GM21717 (cell line): ENCODE measurements around the gene OR2A5.
"Not testable (repeated sequence)": the region's sequence is repeated elsewhere in the genome, so short reads cannot be mapped to it uniquely, and the experiment has no call there.

ENCODE experiments used
- ATAC-seq: cut with Tn5 transposase; IDR thresholded peaks from one replicate; pipeline ENCODE4 v1.9.1; 2021; ENCODE audit warnings: mild to moderate bottlenecking, moderate library complexity; ENCODE audit not compliant: unreplicated experiment

Gene OR2A5

DNA sequence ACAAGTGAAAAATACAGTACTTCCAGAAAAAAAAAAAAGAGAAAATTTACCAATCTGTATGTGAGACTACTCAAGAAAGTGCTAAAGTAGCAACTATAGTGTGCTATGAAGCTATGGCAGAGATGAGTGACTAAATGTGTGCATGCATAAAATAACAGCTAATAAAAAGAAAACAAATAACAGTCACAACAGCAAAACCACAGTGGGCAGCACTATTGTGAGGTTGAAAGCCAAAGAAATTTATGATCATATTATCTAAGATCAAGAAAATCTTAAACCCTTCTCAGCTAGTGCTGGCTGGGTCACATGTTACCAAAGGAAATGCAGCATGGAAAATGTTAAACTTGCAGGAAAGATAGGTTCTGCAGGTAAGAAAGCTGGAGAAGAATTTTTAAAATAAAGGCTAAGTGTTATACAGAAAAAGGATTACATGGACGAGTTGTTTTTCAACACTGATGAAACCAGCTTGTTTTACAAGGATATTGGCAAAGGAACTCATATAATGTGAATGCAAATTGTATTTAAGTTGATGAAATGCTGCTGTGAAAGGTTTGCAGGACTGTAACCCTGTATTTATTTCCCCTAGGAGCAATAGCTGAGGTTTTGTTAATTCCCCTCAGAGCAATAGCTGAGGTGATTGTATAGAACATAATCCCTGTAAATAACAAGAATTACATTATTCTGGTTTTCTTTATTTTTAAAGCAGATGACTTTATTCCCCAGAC is 15.6 kb upstream of the OR2A5 start:
- ATAC-seq, result no peak

DNA sequence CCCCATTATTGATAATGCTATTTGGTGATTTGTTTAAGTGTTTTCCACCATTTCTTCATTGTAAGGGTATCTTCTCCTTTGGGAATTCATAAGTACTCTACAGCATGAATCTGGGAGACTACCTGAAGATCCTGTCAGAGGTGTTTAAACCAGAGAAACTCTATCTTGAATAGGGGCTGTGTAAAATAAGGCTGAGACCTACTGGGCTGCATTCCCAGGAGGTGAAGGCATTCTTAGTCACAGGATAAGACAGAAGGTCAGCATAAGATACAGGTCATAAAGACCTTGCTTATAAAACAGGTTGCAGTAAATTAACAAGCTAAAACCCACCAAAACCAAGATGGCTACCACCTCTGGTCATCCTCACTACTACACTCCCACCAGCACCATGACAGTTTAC is 13.4 kb upstream of the OR2A5 start:
- ATAC-seq, result no peak

DNA sequence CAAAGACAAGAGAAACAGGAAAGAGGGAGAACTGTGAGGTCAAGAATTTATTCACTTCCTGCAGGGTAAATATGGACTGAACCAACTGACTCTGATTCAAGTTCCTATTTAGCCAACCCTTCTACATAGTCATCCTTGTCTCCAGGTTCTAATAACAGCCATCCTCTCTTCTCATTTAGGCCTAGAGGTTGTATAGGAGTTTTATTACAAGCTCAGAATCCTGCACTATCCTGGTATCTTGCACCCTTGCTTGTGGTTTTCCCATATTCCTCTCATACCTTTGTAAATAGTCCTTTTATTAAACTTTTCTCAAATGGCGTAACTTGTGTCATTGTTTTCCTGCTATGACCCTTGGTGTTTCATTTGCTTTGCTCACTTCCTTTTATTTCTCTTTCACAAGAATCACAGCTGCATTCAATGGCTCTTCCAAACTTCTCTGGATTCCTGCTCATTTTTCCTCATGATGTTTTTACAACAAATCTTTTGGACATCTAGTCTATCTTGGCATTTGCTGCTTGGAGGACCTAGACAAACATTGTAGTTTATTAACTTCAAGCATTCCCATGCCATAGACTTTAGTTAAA is 12.4 kb upstream of the OR2A5 start:
- ATAC-seq, result no peak

DNA sequence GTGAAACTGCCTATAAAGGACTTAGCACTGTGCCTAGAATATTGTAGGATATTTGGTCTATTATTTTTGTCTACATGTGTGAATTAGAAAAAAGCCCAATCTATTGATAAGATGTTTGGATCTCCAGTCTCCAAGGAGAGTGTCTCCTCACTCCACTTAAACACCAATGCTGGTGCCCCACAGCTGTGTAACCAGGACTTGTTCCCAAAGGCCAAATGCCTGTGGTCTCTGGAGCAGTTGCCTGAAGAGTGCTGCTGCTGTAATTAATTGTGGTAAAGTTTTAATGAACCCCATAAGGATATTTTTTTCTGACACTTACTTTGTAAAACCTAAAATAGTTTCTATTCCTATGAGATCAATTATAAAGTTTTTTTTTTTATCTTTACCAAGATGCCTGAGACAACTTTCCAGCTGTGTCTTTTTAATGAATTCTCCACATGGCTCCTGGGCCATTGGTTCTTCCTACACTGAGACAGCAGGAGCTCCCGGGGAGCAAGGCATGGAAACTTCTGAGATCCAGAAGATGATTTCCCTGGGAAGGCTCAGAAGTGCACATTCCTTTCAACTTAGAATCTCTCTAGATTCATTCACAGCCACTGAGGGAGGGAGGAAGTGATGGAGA is 11.2 kb upstream of the OR2A5 start:
- no peak for ATAC-seq

DNA sequence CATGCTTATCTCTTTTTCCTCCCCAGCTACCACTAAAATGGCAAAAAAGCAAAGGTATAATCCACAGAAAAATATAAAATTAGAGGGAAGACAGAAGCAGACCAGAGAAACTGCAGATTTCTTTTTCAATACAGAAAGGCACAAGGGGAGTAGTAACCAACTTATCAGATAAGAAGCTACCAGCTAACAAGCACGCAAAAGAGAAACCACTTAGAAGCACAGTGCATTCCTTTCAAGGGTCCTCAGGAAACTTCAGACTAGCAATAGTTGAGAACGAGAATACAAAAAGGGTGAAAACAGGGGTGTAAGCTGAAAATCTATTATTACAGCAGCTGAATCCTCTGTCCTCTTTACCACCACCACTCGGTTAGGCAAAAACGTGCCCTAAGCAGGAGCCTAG is 9.9 kb upstream of the OR2A5 start:
- ATAC-seq, result no peak

DNA sequence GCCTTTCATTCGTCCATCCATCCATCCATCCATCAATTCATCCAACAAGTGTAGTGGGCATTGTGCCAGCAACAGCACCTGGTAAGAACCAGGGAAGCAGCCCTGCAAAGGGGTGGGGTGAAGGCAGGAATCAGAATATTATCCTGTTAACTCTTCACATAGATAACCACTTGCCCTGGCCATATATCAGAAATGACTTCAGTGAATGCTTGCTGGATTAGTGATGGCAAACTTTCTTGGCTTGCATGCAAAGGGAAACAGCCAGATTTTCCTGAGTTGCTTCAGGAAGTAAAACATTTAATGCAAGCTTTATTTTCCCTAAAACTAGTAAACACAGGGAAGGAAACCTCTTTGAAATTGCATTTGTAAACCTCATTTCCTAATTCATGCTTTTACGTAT is 743 bp downstream of the OR2A5 start:
- no peak for ATAC-seq

DNA sequence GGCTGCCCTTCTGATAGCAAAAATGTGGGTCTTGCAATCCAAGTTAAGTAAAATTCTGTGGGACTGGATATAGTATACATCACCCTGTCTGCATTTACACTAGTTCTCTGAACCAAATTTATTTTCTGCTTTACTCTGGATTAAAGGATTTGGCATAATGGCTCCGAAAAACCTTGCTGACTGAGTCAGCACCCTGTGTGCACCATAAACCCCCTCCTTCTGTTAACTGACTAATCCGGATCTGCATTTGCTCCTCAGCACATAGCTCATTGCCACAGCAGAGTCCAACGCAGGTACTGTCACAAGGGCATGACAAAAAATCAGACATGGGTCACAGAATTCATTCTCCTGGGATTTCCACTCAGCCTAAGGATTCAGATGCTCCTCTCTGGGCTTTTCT is 1.3 kb downstream of the OR2A5 start:
- ATAC-seq, result no peak

DNA sequence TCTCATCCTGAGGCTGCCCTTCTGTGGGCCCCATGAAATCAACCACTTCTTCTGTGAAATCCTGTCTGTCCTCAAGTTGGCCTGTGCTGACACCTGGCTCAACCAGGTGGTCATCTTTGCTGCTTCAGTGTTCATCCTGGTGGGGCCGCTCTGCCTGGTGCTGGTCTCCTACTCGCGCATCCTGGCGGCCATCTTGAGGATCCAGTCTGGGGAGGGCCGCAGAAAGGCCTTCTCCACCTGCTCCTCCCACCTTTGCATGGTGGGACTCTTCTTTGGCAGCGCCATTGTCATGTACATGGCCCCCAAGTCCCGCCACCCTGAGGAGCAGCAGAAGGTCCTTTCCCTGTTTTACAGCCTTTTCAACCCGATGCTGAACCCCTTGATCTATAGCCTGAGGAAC is 2.1 kb downstream of the OR2A5 start:
- ATAC-seq, result not testable (repeated sequence)

DNA sequence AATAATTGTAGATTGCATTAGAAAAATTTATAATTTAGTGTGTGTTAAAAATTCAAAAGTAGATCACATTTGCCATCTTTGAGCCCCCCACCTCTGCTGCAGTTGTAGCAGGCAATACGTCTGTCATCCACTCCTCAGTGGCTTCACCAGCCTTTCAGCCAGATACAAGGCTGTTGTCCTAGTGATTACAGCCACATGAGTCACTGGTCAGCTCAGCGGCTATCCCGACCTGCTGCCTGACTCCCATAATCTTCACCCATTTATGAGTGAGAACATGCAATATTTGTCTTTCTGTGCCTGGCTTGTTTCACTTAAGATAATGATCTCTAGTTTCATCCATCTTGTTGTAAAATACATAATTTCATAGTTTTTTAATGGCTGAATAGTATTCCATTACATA is 9.2 kb downstream of the OR2A5 start:
- ATAC-seq, result no peak

DNA sequence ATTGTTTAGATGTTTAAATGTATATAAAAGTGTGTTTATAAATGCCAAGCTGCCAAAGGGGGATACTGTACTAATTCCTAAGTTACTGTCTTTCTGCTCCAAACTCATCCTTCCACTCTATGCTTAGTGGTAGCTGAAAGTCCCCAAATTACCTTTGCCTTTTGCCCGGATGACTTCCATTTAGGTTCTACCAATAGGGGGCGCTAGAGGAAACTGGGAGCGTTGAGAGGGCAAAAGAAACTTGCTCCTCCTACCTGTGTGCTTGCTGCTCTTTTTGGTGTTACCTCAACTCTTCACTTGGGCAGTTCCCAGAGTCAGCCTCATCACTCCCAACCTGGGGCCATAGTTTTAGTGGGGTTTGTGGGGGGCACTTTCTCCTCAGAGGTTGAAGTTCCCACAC is 15.0 kb downstream of the OR2A5 start:
- no peak for ATAC-seq

DNA sequence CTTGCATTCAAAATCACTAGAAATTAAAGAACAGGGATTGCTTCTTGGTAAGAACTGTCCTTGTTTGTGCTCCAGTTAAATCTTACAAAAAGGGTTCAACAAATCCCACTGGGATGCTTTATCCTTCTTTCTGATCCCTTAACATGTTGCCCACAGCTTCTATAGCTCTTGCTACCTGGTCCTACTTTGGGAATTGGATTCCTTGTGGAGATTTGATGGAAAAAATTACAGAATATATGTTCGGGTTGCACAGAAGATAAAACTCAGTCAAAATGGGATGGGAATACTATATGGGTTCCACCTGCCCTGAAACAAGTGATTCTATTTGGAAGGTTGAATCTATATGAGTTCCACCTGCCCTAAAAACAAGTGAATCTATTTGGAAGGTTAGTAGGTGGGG is 20.8 kb downstream of the OR2A5 start, which contains the start of gene OR2A25:
Gene OR2A25 (plus strand): TSS at position 301 of the 400 bp plus-strand sequence. CDS start 4,409 bp downstream, outside the sequence.
- ATAC-seq, result no peak

DNA sequence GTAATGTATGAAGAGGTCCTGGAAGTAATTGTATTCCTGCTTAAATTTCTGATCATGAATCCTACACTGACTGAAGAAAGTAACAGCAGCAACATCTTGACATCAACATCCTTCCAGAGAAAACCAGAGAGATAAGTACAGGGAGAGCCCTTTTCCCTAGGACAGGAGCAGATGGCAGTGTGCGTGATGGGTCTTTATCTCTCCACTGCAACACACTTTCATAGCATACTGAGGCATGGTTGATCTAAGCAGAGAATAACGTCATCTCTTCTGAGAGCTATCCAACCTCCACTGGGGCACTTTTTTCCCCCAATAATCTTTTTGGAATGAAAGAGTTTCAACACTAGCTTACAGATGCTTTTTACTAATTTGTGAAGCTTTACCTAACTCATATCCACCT is 21.2 kb downstream of the OR2A5 start:
- ATAC-seq, result no peak

DNA sequence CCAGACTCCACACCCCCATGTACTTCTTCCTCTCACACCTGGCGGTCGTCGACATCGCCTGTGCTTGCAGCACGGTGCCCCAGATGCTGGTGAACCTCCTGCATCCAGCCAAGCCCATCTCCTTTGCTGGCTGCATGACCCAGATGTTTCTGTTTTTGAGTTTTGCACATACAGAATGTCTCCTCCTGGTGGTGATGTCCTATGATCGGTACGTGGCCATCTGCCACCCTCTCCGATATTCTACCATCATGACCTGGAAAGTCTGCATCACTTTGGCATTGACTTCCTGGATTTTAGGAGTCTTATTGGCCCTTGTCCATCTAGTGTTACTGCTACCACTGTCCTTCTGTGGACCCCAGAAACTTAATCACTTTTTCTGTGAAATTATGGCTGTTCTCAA is 25.6 kb downstream of the OR2A5 start:
- no peak for ATAC-seq

DNA sequence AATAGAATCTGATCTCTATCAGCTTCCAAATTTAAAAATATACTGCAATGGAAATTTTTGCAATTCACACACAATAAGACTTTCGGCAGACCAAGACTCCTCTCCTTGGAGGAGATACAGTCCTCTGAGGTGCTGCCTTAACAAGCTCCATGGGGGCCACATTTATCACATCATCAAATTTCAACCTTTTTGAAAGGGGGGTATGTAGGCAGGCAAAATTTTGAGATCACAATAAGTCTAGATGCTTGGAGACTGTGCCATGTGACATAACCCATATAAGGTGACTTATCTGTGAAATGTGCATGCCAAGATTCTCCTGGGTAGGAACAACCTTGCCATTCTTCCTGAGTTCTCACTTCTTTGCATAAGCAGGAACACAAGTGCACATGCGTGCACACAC is 37.2 kb downstream of the OR2A5 start, which contains the start of gene OR2A12:
Gene OR2A12 (plus strand): TSS at position 301 of the 400 bp plus-strand sequence. CDS start 8,830 bp downstream, outside the sequence.
- no peak for ATAC-seq

DNA sequence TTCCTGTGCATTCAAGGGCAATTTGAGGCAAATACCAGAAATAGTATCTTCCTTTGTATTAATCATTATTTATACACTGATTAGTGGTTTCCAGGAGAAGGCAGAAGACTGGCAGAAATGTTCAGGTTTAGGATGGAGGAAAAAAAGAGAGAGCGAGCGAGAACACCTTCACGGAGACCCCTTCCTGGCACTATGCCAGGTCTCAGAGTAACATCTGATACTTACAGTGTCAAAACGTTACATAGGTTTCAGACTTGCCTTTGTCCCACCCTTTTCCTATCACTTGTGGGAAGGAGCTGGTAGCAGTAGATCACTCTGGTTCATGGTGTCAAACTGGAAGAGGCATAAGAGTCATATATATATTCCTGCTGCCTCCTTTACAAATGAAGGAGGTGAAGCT is 38.0 kb downstream of the OR2A5 start:
- ATAC-seq, result no peak

DNA sequence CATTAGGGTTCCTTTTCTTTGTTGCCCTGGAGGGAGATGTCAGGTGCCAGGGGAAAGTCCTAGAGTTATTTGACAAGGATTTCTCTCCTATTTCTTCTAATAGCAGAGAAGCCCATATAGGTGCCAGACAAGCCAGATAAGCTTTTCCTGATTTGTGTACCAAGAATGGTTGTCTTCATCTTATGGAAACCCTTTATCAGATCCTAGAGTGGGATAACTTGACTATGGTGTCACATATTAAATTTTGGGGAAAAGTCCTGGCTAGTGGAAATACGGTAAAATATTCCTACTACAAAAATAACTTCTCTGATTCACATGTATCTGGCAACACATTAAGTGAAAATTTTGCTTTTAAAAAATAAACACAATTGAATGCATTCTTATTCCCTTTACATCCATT is 38.5 kb downstream of the OR2A5 start:
- no peak for ATAC-seq

DNA sequence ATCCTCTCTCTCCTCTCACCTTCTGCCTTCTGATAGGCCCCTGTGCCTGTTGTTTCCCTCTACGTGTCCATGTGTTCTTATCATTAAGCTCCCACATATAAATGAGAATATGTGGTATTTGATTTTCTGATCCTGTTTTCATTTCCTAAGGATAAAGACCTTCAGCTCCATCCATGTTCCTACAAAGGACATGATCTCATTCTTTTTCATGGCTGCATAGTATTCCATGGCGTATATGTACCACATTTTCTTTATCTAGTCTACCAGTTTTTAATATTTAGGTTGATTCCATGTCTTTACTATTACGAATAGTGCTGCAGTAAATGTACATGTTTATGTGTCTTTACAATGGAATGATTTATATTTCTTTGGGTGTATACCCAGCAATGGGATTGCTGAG is 41.9 kb downstream of the OR2A5 start:
- ATAC-seq, result no peak

DNA sequence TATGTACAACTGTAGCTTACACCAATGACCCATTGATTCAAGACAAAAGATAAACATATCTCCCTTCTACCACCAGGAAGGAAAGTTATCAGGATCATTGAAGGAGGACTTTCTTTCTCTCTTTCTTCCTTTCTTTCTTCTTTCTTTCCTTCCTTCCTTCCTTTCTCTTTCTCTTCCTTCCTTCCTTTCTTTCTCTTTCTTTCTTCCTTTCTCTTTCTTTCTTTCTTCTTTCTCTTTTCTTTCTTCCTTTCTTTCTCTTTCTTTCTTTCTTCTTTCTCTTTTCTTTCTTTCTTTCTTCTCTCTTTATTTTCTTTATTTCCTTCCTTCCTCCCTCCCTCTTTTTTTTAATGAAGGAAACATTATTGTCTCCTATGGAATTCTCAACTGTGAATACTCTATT is 50.0 kb downstream of the OR2A5 start:
- ATAC-seq, result no peak

DNA sequence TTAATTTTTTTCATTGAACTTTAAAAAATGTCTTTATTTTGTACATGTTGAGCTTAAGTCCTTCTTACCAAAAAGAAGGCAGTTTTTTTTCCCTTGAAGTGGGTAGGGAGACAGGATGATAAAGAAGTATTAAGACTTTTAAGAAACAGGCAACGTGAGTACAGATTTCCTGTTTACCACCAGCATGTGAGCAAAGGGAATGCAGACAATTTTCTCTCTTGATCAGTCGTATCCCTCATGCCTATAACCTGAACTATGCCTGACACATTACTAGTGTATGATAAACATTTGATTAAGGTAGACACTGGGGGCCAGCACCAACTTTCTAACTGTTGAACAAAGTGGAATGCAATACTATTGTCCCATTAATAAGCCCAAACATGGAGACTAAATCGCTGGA is 51.9 kb downstream of the OR2A5 start:
- ATAC-seq, result no peak

DNA sequence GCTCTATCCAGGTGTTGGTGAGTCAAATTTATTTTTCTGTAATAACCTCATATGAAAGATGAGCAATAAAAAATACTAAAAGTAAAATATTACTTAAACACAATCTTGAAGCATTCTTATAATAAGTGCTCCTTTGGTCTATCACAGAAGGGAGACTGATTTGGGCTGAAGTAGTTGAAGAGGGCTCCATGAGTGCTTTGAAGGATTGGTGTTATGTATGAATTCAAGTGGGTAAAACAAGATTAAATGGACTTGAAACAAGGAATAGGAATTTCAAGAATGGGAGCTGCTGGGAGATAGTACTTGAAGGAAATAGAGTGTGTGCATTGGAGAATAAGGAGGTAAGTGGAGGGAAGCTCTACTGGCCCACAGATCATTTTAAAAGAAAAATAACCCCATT is 53.3 kb downstream of the OR2A5 start:
- ATAC-seq, result no peak

DNA sequence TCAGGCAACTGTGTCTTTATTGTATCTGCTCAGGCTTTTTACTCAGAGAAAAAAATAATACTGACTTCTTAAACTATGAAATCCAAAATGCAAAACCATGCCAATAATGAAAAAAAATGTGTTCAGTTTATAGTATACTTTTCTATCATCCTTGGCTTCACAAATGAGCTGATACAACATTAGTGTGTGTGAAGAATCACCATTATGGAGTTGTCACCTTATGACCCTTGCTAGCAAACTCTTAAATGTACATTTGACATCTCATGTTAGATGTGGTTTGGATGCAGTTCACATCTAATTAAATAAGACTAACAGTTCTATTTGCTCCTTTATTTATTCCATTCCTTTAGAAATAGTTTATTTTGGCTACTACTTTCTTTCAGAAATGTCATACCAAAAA is 56.5 kb downstream of the OR2A5 start:
- ATAC-seq, result no peak
